ENCODE results near the gene C2orf69.

The C2orf69 gene

GRCh38 chr2:199902486-199903110 lies 8.5 kb upstream of the C2orf69 start:
- no peak for TF ChIP-seq CTCF (IDR thresholded peaks at IDR 0.05)

GRCh38 chr2:199903111-199903510 lies 8.0 kb upstream of the C2orf69 start:
- TF ChIP-seq CTCF (IDR thresholded peaks at IDR 0.05): no peak

GRCh38 chr2:199907008-199907714 lies 3.9 kb upstream of the C2orf69 start:
- TF ChIP-seq CTCF (IDR thresholded peaks at IDR 0.05): no peak

DNA sequence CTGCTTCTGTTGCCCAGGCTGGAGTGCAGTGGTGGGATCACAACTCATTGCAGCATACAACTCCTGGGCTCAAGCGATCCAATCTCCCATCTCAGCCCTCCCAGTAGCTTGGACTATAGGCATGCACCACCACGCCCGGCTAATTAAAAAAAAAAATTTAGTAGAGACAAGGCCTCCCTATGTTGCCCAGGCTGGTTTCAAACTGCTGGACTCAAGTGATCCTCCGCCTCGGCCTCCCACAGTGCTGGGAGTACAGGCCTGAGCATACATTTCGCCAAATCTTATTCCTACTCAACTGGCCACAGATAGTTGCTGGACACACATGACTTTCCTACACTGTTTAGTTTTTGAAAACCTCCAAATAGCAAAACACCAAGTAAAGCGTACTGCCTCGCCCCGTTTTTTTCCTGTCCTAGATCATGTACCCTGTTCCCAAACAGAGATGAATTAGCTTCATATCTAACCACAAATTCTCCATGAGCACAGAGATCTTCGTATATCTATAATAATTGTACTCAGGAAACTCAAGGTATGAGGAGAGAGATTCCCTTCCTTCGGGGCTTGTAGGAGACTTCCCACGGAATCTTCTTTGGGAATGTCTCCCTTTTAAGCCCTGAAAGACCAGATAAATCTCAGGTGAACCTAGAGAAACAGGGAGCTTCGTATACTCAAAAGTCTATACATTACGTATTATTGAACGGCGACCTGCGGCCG lies 598 bp upstream of the C2orf69 start:
- no peak for TF ChIP-seq CTCF (IDR thresholded peaks at IDR 0.05)

DNA sequence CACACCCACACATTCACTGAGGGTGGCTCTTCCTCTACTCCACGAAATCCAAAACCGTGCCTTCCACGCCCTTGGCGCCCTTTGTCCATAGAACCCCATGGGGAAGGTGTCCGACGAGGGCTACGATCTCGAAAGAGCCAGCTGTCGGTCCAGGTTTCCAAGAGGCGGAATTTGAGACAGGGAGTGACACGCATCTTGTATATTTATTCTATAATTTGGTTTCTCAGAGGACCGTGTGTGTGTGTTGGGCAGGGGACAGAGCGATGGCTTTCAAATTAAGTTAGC lies 726 bp downstream of the C2orf69 start:
- TF ChIP-seq CTCF (IDR thresholded peaks at IDR 0.05): no peak

- TF ChIP-seq CTCF (IDR thresholded peaks at IDR 0.05): no peak
Observed at GRCh38 chr2:199914372-199914958, 3.4 kb downstream of the C2orf69 start.

DNA sequence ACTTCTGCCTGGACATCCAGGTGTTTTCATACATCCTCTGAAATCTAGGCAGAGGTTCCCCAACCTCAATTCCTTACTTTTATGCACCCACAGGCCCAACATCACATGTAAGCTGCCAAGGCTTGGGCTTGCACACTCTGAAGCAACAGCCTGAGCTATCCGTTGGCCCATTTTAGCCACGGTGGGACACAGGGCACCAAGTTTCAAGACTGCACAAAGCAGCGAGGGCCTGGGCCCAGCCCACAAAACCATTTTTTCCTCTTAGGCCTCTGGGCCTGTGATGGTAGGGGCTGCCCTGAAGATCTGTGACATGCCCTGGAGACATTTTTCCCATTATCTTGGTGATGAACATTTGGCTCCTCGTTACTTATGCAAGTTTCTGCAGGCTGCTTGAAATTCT lies 5.9 kb downstream of the C2orf69 start:
- TF ChIP-seq CTCF (IDR thresholded peaks at IDR 0.05): no peak

Data from LNCAP (cell line).